SK-N-SH treated with all-trans-retinoic acid at 6 μM for 48 hours (cell line): ENCODE results near the gene U2SURP.
A peak's percentile ranks its signal among the peaks of the same experiment; 100 is the strongest.

Experiments used
- ATAC-seq: fragments of 200-7000 bp; cut with Tn5 transposase; 3 replicates; pipeline ENCODE4 v1.9.1; 2020; ENCODE audit warnings: mild to moderate bottlenecking, moderate library complexity
- ARNTL ChIP-seq: fragments of 450-650 bp; formaldehyde crosslinking; IDR thresholded peaks from 2 replicates; pipeline ENCODE4 v1.5.0; 2020; ENCODE audit warnings: low read depth, mild to moderate bottlenecking, moderate library complexity, borderline replicate concordance
- CSDC2 ChIP-seq: fragments of 250-450 bp; sonication (Bioruptor Pico); IDR thresholded peaks from 2 replicates; pipeline ENCODE4 v1.5.0; 2020; ENCODE audit warnings: mild to moderate bottlenecking, moderate library complexity
- ESRRG ChIP-seq: fragments of 250-450 bp; sonication (Bioruptor Pico); IDR thresholded peaks from 2 replicates; pipeline ENCODE4 v1.6.1; 2021; ENCODE audit warnings: mild to moderate bottlenecking
- GLIS3 ChIP-seq: fragments of 250-450 bp; sonication (Bioruptor Pico); IDR thresholded peaks from 2 replicates; pipeline ENCODE4 v1.5.0; 2020; ENCODE audit warnings: mild to moderate bottlenecking, moderate library complexity
- ISL1 ChIP-seq: fragments of 250-450 bp; sonication (Bioruptor Pico); IDR thresholded peaks from 2 replicates; pipeline ENCODE4 v2.1.2; 2022; ENCODE audit warnings: mild to moderate bottlenecking, moderate library complexity
- OSR1 ChIP-seq: fragments of 250-450 bp; sonication (Bioruptor Pico); IDR thresholded peaks from 2 replicates; pipeline ENCODE4 v1.8.0; 2022; ENCODE audit warnings: moderate library complexity, mild to moderate bottlenecking, inconsistent platforms
- POU6F1 ChIP-seq: fragments of 250-450 bp; sonication (Bioruptor Pico); IDR thresholded peaks from 2 replicates; pipeline ENCODE4 v1.8.0; 2021; ENCODE audit warnings: low read depth, mild to moderate bottlenecking, moderate library complexity, borderline replicate concordance
- PPARA ChIP-seq: fragments of 250-450 bp; sonication (Bioruptor Pico); IDR thresholded peaks from 2 replicates; pipeline ENCODE4 v1.5.0; 2020; ENCODE audit warnings: mild to moderate bottlenecking, borderline replicate concordance
- RARB ChIP-seq: fragments of 250-450 bp; sonication (Bioruptor Pico); IDR thresholded peaks from 2 replicates; pipeline ENCODE4 v1.8.0; 2021; ENCODE audit warnings: mild to moderate bottlenecking, moderate library complexity
- SNAI2 ChIP-seq: fragments of 250-450 bp; sonication (Bioruptor Pico); IDR thresholded peaks from 2 replicates; pipeline ENCODE4 v1.5.0; 2020; ENCODE audit warnings: mild to moderate bottlenecking, moderate library complexity
- TCF4 ChIP-seq: fragments of 250-450 bp; sonication (Bioruptor Pico); IDR thresholded peaks from 2 replicates; pipeline ENCODE4 v1.8.0; 2021; ENCODE audit warnings: mild to moderate bottlenecking, moderate library complexity, borderline replicate concordance
- TOX ChIP-seq: fragments of 250-450 bp; sonication (Bioruptor Pico); IDR thresholded peaks from 2 replicates; pipeline ENCODE4 v1.8.0; 2021; ENCODE audit warnings: mild to moderate bottlenecking, moderate library complexity, borderline replicate concordance
- ZC3H10 ChIP-seq: fragments of 250-450 bp; sonication (Bioruptor Pico); IDR thresholded peaks from 2 replicates; pipeline ENCODE4 v1.5.1; 2021; ENCODE audit warnings: mild to moderate bottlenecking, moderate library complexity
- ZFP3 ChIP-seq: fragments of 250-450 bp; sonication (Bioruptor Pico); IDR thresholded peaks from 2 replicates; pipeline ENCODE4 v1.5.0; 2020; ENCODE audit warnings: mild to moderate bottlenecking, moderate library complexity
- ZFP30 ChIP-seq: fragments of 450-650 bp; formaldehyde crosslinking; IDR thresholded peaks from 2 replicates; pipeline ENCODE4 v1.5.0; 2022; ENCODE audit warnings: mild to moderate bottlenecking, moderate library complexity
- ZNF70 ChIP-seq: fragments of 450-650 bp; formaldehyde crosslinking; IDR thresholded peaks from 2 replicates; pipeline ENCODE4 v1.5.0; 2020; ENCODE audit warnings: mild to moderate bottlenecking, moderate library complexity
- ZNF8 ChIP-seq: fragments of 450-650 bp; formaldehyde crosslinking; IDR thresholded peaks from 2 replicates; pipeline ENCODE4 v1.5.0; 2020; ENCODE audit warnings: mild to moderate bottlenecking, moderate library complexity
- TF ChIP-seq, protein P1 (sequence below): fragments of 250-450 bp; sonication (Bioruptor Pico); IDR thresholded peaks from 2 replicates; pipeline ENCODE4 v1.5.1; 2021; ENCODE audit warnings: mild to moderate bottlenecking, moderate library complexity
- TF ChIP-seq, protein P2 (sequence below): fragments of 250-450 bp; sonication (Bioruptor Pico); IDR thresholded peaks from 2 replicates; pipeline ENCODE4 v1.5.1; 2020; ENCODE audit warnings: low read depth, mild to moderate bottlenecking, moderate library complexity
- TF ChIP-seq, protein P3 (sequence below): fragments of 250-450 bp; sonication (Bioruptor Pico); IDR thresholded peaks from 2 replicates; pipeline ENCODE4 v1.8.0; 2020; ENCODE audit warnings: mild to moderate bottlenecking, moderate library complexity, borderline replicate concordance

The U2SURP gene

DNA sequence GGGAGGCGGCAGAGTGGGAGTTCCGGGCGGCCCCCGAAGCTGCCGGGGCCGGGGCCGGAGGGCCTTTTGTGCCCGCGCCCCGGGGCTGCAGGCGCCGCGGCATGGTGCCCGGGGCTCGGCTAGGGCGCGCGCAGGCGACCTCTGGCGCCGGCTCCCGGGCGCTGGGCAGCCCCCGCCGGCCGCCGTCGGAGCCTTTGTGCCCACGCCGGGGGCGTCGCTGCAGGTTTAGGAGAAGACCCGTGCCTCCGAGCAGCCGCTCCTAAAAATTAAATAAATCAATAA, 38.2 kb upstream of the U2SURP start:
- TF ChIP-seq TOX (CRISPR knock-in tag) (no peak), ZNF70 (no peak), ZFP30 (CRISPR knock-in tag) (no peak), OSR1 (CRISPR knock-in tag) (no peak), RARB (no peak)
- TF ChIP-seq, protein P1, sequence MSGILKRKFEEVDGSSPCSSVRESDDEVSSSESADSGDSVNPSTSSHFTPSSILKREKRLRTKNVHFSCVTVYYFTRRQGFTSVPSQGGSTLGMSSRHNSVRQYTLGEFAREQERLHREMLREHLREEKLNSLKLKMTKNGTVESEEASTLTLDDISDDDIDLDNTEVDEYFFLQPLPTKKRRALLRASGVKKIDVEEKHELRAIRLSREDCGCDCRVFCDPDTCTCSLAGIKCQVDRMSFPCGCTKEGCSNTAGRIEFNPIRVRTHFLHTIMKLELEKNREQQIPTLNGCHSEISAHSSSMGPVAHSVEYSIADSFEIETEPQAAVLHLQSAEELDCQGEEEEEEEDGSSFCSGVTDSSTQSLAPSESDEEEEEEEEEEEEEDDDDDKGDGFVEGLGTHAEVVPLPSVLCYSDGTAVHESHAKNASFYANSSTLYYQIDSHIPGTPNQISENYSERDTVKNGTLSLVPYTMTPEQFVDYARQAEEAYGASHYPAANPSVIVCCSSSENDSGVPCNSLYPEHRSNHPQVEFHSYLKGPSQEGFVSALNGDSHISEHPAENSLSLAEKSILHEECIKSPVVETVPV (CRISPR knock-in tag) = no peak
- TF ChIP-seq, protein P2, sequence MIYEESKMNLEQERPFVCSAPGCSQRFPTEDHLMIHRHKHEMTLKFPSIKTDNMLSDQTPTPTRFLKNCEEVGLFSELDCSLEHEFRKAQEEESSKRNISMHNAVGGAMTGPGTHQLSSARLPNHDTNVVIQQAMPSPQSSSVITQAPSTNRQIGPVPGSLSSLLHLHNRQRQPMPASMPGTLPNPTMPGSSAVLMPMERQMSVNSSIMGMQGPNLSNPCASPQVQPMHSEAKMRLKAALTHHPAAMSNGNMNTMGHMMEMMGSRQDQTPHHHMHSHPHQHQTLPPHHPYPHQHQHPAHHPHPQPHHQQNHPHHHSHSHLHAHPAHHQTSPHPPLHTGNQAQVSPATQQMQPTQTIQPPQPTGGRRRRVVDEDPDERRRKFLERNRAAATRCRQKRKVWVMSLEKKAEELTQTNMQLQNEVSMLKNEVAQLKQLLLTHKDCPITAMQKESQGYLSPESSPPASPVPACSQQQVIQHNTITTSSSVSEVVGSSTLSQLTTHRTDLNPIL (CRISPR knock-in tag) = no peak
- peak; percentile 41 for ATAC-seq

DNA sequence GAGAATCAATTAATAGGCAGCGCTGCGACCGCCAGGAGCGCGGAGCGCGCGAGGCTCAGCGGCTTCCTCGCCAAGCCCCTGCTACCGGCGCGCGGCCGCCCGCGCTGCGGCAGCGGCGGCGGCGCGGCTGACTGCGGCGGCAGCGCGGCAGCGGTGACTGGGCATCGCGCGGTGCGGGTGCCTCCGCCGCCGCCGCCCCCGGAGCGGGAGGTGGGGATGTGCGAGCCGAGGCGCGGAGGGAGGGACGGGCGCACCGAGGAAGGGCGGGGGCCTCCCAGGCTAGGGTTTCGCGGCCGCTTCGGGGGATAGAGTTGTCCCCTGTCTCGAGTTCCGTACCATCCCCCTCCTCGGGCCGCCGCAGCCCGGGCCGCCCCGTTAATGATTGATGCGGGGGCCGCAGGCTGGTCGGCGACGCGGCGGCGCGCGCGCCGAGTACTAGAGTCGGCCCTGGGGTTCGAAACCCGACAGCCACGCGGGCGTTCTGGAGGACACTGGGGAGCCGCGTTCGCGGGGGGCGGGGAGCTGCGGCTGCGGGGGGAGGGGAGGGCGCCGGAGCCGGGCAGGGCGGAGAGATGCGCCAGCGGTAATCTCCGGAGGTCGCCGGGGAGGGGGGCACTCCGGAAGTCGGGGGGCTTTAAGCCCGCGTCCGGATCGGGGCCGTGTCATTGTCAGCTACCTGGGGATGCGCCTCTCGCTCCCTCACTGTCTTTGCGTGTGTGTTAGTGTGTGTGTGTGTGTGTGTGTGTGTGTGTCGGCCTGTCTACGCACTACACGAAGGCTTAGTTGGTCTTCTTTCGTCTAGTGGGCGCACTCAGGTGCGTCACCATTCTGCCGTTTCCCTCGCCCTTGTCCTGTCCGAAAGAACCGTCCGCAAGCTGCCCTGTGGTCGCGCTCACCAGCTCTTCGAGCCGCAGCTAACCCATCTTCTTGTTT, 37.6 kb upstream of the U2SURP start, which contains the start of gene PAQR9:
Gene PAQR9, minus strand, starts transcription at position 159 of the 933 bp plus-strand sequence. CDS start 338 bp downstream, outside the sequence.
- peak; percentile 61 for ATAC-seq
- TF ChIP-seq TOX (CRISPR knock-in tag) = no peak
- no peak for TF ChIP-seq OSR1 (CRISPR knock-in tag)

DNA sequence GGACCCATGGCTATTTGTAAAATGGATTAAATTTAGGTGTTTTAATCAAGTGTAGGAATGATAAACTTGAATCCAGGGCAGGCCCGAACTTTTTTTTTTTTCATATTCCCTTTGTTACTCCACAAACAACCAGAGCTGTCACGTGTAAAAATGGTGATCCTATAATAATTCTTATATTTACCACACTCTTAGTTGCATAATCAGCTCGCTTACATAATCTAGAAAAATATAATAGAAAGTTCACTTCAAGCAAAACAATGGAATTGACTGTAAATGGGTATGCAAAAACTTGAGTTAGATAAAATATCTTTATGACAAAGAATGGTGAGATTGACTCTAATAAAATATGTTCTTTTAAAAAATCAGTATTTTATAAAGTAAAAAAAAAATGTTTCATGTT, 35.8 kb upstream of the U2SURP start:
- no peak for TF ChIP-seq ZFP30 (CRISPR knock-in tag)
- no peak for ATAC-seq

DNA sequence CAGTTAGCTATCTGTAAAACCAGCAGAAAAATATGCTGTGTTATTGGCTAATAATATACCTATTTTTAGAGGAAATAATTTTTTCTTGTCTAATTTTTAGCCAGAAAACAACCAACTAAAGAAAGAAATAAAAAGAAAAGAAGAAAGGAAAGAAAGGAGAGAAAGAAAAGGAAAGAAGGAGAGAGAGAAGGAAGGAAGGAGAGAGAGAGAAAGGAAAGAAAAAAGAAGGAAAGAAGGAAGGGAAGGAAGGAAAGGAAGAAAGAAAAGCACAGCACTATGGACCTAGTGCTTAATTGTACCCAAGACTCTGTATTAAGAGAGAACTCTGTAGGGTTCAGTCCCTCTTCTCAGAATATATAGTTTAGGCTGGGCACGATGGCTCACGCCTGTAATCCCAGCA, 34.6 kb upstream of the U2SURP start:
- ATAC-seq = no peak
- TF ChIP-seq ZNF70 = no peak
- no peak for TF ChIP-seq ZFP3 (CRISPR knock-in tag)
- TF ChIP-seq TCF4 (CRISPR knock-in tag) = no peak
- TF ChIP-seq POU6F1 (CRISPR knock-in tag) = no peak
- no peak for TF ChIP-seq RARB
- no peak for TF ChIP-seq GLIS3 (CRISPR knock-in tag)
- TF ChIP-seq ARNTL (CRISPR knock-in tag) = no peak
- TF ChIP-seq CSDC2 (CRISPR knock-in tag) = no peak
- no peak for TF ChIP-seq PPARA (CRISPR knock-in tag)
- TF ChIP-seq SNAI2 (CRISPR knock-in tag) = no peak
- TF ChIP-seq ZC3H10 = no peak
- TF ChIP-seq, protein P2 (CRISPR knock-in tag) = no peak
- TF ChIP-seq, protein P3, sequence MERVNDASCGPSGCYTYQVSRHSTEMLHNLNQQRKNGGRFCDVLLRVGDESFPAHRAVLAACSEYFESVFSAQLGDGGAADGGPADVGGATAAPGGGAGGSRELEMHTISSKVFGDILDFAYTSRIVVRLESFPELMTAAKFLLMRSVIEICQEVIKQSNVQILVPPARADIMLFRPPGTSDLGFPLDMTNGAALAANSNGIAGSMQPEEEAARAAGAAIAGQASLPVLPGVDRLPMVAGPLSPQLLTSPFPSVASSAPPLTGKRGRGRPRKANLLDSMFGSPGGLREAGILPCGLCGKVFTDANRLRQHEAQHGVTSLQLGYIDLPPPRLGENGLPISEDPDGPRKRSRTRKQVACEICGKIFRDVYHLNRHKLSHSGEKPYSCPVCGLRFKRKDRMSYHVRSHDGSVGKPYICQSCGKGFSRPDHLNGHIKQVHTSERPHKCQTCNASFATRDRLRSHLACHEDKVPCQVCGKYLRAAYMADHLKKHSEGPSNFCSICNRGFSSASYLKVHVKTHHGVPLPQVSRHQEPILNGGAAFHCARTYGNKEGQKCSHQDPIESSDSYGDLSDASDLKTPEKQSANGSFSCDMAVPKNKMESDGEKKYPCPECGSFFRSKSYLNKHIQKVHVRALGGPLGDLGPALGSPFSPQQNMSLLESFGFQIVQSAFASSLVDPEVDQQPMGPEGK (CRISPR knock-in tag) = no peak
- TF ChIP-seq ISL1 (CRISPR knock-in tag) = no peak
- no peak for TF ChIP-seq ZNF8 (CRISPR knock-in tag)
- TF ChIP-seq ESRRG (CRISPR knock-in tag) = no peak
